ENCODE data around the gene XIRP2.

- no peak for TF ChIP-seq CTCF (IDR thresholded peaks at IDR 0.05)
- TF ChIP-seq EZH2 (IDR thresholded peaks at IDR 0.05) = no peak
Observed at GRCh38 chr2:167157523-167157922, 269.2 kb downstream of the XIRP2 start.

Measured in neural progenitor cell (in vitro differentiated cells).